NCI-H2196 treated with DMSO at 0.1 percent for 48 hours (cell line): ENCODE measurements around the gene M6PR.

Experiments used
- DNase-seq: peaks from one replicate; lab custom pipeline; 2025; ENCODE audit not compliant: unreplicated experiment; lab: John Stamatoyannopoulos, UW

The M6PR gene

DNA sequence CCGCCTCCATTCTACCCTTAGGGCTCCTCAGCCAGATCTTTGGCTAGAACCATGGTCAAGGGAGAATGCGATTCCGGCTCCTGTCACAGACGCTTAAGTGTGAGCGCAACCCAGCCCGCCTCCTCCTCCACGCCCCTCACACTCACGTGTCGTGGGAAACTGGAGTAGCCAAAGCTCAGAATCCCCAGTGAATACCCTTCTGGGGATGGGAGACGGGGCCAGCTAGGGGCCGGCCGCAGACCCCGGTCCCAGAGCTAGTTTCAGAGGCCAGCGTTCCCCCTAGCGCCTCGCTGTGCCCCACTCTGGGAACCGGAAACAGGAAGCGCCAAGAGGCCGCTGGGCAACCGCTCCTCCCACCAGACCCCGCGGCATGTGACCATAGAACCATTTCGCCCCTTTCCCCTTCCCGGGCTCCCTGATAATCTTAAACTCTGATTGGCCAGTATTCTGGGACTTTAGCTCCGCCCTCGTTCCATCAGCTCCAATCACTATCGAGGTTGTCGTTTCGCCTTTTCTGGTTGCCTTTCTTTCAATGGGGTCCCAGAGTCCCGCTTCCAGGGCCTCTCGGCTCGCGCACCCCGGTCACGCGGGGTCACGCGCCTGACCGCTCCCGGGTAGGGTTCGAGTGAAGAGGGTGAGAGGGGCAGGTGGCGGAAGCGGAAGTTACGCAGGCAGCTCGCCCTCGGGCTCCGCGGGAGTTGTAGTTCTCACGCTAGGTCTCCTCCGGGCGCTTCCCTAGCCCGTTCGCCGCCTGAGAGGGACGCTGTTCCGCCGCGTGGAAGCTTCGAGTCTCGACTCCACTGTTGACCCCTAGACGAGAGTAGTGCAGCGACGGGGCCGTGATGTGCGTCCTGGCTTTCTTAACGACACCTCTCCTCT is at the start of gene M6PR:
M6PR (minus strand) TSS at position 304 of the 879 bp plus-strand sequence. CDS start 3,241 bp downstream, outside the sequence.
- peak; percentile 92 for DNase-seq

DNA sequence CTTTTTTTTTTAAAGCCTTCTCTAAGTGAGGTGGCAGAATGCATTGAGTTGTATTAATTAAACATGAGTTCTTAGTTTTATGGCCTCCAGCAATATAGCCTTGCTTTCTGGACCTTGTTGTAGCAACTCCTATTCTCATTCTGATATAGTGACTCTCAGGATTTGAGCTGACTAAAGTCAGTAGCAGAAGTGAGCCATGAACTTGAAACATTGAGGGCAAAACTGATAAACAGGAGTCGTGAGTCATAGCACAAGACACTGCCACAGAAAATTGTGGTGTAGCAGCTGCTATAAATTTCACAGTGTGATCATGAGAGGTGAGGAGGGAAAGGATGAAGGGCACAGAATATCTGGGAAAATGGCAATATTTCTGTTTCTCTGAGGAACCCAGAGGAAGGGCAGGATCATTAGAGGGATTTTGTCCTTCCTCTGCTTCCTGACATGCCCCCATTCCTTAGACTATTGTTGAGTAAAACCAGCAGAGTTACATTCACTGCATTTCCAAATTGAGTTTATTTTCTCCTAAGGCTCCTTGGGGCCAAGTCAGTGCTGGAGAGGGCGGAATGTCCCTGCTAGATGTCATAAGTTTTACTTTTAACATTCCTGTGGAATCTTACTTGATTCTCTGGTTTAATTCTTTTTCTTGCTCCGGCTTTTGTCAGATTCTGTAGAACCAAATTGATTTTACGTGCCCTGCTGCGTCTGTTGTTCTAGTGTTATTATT is 47.4 kb upstream of the M6PR start:
- DNase-seq: no peak

DNA sequence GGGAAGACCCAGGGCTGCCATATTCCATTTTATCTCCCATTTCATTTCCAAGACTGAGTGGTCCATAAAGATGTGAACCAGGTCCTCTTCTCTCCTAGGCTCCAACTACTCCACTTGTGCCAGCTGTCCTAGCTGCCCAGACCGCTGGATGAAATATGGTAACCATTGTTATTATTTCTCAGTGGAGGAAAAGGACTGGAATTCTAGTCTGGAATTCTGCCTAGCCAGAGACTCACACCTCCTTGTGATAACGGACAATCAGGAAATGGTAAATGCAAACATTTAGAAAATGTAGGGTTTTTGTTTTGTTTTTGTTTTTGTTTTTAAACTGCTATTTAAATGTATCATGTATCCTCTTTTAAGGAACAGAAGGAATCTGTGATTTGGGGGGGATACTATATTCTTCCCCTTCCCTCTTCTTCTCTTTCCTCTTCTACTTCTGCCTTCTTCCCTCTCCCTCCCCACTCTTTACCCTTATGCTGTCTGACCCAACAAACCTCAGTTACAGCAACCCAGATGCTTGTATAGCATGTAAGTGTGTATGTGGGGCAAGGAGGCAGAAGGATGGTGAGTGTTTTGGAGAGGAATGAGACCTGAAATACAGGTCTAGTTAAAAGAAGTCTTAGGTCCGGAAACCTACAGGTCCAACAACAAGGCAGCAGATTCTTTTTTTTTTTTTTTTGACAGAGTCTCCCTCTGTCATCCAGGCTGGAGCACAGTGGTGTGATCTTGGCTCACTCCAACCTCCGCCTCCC is 45.8 kb upstream of the M6PR start:
- no peak for DNase-seq

DNA sequence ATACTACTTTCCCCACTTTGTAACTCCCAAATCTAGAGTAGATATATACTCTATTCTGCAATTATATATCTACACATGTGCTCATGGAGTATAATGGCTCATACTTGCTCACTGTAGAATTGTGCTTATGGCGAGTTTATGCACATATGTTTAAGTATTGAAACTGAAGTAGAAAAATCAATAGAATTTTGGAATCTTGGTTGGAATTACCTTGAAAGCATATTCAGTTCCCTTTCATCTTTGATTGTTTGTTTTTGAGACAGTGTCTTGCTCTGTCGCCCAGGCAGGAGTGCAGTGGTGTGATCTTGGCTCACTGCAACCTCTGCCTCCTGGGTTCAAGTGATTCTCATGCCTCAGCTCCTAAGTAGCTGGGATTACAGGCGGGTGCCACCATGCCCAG is 44.4 kb upstream of the M6PR start:
- DNase-seq: no peak

DNA sequence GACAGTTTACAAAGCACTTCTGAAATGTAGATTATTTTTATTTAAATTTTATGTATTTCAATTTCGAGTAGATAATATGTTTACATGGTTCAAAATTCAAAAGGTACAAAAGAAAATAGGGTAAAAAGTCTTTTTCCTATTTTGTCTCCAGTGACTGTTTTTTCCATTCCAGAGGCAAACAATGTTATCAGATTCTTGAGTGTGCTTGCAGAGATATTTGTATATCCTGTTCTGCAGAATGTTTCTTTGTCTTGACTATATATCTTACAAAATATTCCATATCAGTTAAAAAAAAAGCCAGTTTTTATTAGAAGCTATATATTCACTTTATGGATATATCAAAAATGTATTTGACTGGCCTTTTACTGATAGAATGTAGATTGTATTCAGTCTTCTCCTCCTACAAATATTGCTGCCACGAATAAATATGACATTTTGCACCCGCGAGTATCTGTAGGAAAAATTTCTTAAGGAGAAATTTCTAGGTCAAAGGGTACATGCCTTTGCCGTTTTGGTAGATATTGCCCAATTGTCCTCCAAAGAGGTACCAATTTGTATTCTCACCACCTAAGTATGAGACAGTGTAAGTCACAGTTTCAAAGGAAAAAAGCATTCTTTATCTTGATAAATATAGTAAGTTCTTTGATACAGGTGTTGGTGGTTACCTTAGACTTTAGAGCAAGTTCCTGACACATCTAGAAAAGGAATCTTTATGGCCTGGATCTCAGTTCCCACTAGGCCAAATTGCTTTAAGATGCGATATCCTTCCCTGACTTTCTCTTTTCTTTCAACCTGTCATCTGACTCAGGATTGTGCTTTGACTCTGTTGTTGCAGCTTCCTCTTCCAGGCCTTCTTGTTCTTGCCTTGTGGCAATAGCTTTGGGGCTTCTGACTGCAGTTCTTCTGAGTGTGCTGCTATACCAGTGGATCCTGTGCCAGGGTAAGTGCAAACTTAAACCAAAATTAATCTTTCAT is 42.2 kb upstream of the M6PR start:
- no peak for DNase-seq

DNA sequence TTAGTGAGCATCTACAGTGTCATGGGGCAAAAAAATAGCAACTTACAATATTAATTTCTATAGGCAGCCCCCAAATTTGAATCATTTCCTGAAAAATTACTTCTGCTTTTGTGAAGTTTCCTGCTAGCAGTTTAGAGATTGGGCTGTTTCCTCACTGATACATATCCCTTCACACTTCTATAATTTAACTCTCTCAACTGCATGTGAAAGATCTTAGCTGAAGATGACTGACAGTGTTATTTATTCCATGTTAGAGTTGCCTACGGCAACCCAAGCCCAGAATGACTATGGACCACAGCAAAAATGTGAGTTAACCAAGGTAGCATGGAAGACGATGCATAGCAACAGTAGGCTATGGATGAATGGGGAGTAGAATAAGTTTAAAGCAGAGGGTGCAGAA is 40.0 kb upstream of the M6PR start, which contains the start of gene KLRG1:
KLRG1 (plus strand) TSS at position 134 of the 400 bp plus-strand sequence; CDS start at position 224, 90 bp downstream.
- DNase-seq: no peak

DNA sequence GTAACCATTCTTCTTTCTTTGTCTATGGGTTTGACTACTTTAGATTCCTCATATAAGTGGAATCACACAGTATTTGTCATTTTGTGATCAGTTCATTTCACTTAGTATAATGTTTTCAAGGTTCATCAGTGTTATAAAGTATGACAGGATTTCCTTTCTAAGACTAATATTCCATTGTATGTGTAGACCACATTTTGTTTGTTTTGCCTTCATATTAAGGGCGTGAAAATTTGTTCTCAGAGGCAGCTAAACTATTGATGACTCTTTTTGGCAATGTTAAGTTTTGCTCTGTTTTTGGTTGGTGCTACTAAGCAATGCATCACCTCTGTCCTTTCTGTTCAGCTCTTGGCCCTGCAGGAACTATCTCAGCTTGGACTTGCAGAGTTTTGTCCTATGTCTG is 38.2 kb upstream of the M6PR start:
- DNase-seq: no peak

DNA sequence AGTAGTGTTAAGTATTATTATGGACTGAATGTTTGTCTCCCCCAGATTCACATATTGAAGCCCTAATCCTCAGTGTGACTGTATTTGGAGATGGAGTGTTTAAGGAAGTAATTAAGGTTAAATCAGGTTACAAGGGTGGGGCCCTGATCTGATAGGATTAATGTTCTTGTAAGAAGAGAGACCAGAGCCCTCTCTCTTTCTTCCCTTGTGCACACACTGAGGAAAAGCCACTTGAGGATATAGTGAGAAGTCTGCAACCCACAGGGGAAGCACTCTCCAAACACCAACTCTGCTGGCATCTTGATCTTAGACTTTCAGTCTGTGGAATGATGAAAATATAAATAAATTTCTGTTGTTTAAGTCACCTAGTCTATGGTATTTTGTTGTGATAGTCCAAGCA is 37.7 kb upstream of the M6PR start:
- DNase-seq: no peak

DNA sequence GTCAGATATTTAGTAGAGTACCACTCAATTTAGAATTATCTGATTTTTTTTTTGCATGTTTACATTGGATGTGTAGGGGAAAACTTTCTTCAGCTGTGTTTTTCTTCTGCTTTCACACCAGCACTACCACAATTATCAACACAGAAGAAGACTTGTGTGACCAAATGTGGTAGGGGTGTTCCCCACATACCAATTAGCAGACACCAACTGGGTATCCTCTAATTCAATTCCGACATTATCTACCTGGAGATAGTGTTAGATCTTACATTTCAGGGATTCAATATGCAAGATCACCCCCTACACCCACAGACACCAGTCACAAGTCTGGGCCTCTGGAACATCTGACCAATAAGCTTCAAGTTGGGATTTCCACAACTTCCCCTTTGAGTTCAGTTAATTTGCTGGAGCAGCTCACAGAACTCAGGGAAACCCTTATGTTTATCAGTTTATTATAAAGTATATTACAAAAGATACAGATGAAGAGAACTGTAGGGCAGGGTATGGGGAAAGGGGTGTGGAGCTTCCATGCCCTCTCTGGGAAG is 35.8 kb upstream of the M6PR start:
- DNase-seq: no peak

DNA sequence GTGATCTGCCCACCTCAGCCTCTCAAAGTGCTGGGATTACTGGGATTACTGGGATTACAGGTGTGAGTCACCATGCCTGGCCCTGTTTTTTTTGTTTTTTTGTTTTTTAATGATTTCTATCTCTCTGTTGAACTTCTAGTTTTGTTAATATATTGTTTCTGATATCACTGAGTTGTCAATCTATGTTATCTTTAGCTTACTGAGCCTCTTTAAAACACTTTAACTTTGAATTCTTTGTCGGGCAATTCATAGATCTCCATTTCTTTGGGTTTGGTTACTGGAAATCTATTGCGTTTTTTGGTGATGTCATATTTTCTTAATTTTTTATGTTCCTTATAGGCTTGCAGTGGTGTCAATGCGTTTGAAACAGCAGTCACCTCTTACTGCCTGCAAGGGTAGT is 30.7 kb upstream of the M6PR start:
- no peak for DNase-seq

DNA sequence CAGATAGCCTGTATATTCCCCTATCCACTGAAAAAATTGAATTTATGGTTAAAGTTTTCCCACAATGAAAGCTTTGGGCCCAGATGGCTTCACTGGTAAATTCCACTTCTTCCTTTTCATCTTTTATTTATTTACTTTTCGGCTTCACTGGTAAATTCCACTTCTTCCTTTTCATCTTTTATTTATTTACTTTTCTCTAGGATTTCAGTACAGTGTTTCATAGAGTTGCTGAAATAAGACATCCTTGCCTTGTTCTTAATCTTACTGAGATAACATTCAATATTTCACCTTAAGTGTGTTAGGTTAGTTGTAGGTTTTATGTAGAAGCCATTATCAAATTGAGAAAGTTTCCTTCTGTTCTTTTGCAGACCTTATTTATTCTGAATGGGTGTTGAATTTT is 21.0 kb upstream of the M6PR start:
- no peak for DNase-seq

DNA sequence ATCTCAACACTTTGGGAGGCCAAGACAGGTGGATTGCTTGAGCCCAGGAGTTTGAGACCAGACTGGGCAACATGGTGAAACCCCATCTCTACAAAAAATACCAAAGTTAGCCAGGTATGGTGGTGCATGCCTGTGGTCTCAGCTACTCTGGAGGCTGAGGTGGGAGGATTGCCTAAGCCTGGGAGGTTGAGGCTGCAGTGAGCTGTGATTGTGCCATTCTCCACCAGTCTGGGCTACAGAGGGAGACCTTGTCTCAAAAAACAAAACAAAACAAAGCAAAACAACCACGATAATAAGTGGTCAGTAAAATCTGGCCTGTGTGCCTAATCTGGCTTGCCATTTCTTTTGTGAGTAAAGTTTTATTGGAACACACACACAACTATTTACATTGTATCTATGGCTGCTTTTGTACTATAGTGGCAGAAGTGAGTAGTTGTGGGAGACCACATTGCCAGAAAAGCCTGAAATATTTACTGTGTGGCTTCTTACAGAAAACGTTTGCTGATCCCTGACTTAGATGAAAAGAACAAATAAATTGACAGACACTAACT is 20.5 kb upstream of the M6PR start:
- DNase-seq: no peak

DNA sequence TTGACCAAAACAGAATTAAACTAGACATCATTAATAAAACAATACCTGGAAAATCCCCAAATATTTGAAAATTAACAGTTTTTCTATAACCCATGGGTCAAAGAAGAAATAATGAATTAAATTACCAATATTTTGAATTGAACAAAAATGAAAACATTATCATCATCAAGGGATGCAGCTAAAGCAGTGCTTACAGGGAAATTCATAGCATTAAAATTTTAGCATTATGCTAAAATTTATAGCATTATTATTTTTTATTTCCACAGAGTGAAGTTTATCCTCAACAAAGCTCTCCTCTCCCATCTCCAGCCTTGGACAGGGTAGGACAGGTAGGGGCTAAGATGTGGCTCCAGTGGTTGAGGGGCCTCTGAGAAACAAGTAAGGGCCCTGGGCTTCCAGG is 19.3 kb upstream of the M6PR start:
- DNase-seq: no peak

DNA sequence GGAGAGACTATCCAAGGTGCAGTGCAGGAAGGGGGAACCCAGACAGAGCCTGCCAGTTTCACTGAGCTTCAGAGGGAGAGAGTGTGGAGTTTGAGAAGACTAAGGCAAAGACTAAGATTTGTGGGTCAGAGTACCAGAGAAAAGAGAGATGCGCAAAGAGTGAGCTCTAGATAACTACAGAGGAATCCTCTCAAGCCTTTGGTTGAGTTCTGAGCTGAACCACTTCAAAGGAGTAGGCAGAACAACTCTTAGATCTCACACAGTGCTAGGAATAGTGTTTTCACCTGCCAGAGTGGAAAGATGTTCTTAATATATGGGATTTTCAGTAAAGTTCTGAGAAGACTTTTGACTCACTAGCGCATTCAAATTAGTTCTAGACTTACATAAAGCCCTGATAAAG is 10.7 kb upstream of the M6PR start:
- no peak for DNase-seq

DNA sequence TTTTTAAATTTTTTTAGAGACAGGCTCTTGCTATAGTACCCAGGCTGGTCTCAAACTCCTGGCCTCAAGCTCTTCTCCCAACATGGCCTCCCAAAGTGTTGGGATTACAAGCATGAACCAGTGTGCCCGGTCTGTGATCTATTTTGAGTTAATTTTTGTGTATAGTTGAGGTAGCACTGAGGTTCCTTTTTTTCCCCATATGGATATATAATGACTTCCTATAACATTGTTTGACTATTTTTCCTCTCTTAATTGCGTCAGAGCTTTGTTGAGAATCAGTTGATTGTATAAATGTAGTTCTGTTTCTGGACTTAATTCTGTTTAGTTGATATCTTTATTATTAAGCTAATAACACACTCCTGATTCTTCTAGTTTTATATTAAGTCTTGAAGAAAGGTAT is 8.6 kb upstream of the M6PR start:
- DNase-seq: no peak

DNA sequence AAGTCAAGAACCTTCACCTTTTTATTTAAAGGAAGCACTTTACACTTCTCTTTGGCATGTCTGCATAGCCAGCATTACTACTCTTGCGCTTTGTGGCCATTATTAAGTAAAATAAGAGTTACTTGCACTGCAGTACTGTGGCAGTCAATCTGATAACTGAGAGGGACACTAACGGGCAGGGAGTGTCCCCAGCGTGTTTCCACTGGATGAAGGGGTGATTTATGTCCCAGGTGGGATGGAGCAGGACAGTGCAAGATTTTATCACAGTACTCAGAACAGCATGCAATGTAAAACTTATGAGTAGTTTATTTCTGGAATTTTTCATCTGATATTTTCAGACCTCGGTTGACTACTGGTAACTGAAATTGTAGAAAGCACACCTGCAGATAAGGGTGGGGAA is 8.1 kb upstream of the M6PR start:
- no peak for DNase-seq

DNA sequence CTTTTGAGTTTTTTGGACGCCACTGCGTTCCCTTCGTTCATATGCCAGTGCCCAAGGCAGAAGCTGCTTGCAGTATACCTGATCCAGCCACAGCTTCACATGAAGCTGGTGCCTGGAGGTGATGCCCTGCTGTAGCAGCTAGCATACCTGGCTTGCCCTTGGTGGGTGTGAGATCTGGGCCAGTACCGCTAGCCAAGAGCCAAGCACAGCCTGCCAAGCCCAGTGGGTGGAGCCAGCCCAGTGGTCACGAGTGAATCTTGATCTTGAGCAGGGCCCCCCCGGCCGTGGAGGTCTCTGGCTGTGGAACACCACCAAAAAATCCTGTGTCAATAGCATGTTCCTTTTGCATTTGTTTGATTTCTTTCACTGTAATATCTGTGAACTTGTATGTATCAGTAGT is 7.3 kb upstream of the M6PR start:
- no peak for DNase-seq

DNA sequence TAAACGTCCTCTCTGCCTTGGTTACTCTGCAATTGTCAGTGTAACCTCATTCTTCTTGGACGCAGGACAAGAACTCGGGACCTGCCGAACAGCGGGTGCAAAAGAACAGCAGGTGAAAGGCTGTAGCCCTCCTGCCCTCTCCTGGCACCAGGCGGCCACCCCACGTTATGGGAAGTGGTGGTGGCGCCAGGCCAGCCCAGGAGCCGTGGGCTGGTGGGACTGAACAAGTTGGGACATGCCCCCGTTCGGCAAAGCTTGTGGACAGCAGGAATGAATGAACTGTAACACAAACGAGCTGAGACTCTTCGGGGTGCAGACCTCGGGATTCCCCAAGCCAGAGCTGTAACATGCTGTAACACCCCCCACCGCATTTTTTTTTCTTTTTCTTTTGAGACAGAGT is 6.6 kb upstream of the M6PR start:
- no peak for DNase-seq

DNA sequence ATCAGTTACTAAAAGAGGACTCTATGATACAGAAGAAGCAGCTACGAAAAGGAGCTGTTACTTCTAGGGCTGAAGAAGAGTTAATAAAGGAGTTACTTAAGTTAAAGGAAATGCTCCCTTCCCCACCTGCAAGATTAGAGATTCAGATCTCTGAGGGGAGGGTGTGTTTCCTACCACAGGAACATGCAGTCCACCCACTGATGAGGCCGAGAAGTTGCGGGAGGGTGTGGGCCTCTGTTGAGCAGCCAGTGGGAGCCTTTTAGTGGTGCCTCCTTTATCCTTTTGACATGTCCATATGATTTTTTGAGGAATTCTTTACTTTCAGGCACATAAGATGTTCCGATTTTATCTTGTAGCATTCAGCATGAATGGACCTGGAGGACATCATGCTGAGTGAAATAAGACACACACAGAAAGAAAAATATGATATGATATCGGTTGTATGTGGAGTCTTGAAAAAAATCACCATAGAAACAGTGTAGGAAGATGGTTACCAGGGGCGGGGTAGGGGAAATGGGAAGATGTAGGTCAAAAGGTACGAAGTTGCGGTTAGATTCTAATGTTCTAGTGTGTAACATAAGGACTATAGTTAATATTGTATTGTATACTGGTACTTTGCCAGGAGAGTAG is 4.4 kb upstream of the M6PR start:
- DNase-seq: no peak
